GM21390 (cell line): ENCODE data around the gene PEX12.
"Not testable (repeated sequence)": the region's sequence is repeated elsewhere in the genome, so short reads cannot be mapped to it uniquely, and the experiment has no call there.

ENCODE experiments used
- ATAC-seq: cut with Tn5 transposase; IDR thresholded peaks from one replicate; pipeline ENCODE4 v1.9.1; 2021; ENCODE audit not compliant: unreplicated experiment

PEX12 gene

GRCh38 chr17:35537601-35538141 is 40.7 kb downstream of the PEX12 start, which contains the start of gene SLFN12L:
Gene SLFN12L (minus strand): TSS chr17:35537678. CDS start chr17:35522364, 15,314 bp downstream.
- ATAC-seq: no peak

GRCh38 chr17:35536664-35537171 is 41.7 kb downstream of the PEX12 start:
- ATAC-seq: no peak

DNA sequence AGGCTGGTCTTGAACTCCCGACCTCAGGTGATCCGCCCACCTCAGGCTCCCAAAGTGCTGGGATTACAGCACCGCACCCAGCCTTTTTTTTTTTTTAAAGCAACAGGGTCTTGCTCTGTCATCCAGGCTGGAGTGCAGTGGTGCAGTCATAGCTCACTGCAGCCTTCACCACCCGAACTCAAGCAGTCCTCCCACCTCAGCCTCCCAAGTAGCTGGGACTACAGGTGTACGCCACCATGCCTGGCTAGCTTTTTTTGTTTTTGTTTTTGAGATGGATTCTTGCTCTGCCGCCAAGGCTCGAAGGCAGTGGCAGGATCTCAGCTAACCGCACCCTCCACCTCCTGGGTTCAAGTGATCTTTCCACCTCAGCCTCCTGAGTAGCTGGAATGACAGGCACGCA is 43.0 kb downstream of the PEX12 start:
- not testable (repeated sequence) for ATAC-seq

- ATAC-seq: no peak
Measured at GRCh38 chr17:35534576-35535093, 43.7 kb downstream of the PEX12 start.

DNA sequence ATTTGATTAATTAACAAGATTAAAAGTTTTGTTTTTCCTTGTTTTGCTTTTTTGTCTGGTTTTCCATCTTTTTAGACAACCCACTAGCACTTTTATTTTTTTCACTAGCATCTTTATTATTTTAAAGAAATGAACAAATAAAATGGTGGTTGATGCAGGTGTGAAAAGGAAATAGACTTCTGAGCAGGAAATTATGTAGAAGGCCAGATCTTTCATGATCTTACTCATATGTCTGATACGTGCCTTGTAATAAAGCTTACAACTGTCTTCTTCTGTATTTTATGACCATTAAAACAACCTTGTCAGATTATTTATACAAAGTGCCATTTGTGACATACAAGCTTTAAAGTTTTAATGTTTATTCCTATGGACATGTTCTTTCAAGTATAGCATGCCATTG is 47.2 kb downstream of the PEX12 start:
- no peak for ATAC-seq

DNA sequence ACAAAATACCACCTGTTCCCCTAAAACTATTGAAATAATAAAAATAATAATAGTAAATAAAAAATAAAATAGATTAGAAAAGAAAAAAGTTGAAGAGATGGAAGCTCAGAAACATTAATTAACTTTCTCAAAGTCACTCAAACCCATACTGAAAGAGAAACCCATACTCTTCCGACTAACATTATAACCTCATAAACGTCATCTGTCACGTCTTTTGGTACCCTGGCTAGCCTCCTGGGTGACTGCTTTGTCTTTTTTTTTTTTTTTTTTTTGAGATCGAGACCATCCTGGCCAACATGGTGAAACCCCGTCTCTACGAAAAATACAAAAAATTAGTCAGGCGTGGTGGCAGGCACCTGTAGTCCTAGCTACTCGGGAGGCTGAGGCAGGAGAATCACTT is 48.5 kb downstream of the PEX12 start:
- no peak for ATAC-seq

DNA sequence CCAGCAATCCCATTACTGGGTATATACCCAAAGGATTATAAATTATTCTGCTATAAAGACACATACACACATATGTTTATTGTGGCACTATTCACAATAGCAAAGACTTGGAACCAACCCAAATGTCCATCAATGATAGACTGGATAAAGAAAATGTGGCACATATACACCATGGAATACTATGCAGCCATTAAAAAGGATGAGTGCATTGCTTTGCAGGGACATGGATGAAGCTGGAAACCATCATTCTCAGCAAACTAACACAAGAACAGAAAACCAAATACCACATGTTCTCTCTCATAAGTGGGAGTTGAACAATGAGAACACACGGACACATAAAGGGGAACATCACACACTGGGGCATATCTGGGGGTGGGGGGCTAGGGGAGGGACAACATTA is 49.0 kb downstream of the PEX12 start:
- not testable (repeated sequence) for ATAC-seq
